GM12865 (cell line): ENCODE data around the gene SCUBE3.
A peak's percentile ranks its signal among the peaks of the same experiment; 100 is the strongest.

Experiments used
- DNase-seq: peaks from one replicate; pipeline ENCODE4 v3.0.0; 2010; ENCODE audit warnings: low read depth
- H3K4me3 ChIP-seq: 2 replicates; pipeline ENCODE4 v1.5.1; 2011; ENCODE audit warnings: mild to moderate bottlenecking, low read depth, low read length, control low read depth
- TF ChIP-seq, protein P1 (sequence below): IDR thresholded peaks from 2 replicates; pipeline ENCODE4 v1.5.1; 2011; ENCODE audit warnings: low read length, control low read depth, low read depth, inconsistent platforms; ENCODE audit not compliant: insufficient read depth; ENCODE audit errors: missing control alignments

SCUBE3 gene

DNA sequence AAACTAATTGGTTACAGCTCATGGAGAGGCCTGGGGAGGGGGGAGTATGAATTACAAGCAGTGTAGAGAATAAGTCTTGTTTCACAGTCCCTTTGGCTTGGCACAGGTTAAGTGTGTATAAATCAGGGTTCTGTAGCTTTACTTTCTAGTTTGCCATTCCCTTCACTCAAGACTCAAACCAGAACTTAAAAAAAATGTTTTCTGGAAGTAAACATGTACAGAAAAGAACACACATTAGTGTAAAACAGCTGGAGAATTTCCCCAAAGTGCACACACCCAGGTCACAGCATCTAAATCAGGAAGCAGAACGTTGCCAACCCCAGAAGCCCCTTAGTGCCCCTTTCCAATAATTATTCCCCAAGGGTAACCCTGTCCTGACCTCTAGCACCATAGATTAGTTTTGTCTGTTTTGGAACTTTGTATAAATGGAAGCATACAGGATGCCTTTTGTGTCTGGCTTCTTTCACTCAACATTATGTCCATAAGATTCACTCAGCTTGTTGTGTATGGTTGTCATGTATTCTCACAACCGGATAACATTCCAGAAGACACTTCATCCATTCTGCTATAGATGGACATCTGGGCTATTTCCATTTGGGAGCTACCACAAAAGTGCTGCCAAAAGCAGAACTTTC lies 33.7 kb upstream of the SCUBE3 start:
- no peak overlapping the region for H3K4me3 ChIP-seq
- DNase-seq = no peak
- TF ChIP-seq, protein P1, sequence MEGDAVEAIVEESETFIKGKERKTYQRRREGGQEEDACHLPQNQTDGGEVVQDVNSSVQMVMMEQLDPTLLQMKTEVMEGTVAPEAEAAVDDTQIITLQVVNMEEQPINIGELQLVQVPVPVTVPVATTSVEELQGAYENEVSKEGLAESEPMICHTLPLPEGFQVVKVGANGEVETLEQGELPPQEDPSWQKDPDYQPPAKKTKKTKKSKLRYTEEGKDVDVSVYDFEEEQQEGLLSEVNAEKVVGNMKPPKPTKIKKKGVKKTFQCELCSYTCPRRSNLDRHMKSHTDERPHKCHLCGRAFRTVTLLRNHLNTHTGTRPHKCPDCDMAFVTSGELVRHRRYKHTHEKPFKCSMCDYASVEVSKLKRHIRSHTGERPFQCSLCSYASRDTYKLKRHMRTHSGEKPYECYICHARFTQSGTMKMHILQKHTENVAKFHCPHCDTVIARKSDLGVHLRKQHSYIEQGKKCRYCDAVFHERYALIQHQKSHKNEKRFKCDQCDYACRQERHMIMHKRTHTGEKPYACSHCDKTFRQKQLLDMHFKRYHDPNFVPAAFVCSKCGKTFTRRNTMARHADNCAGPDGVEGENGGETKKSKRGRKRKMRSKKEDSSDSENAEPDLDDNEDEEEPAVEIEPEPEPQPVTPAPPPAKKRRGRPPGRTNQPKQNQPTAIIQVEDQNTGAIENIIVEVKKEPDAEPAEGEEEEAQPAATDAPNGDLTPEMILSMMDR = no peak

DNA sequence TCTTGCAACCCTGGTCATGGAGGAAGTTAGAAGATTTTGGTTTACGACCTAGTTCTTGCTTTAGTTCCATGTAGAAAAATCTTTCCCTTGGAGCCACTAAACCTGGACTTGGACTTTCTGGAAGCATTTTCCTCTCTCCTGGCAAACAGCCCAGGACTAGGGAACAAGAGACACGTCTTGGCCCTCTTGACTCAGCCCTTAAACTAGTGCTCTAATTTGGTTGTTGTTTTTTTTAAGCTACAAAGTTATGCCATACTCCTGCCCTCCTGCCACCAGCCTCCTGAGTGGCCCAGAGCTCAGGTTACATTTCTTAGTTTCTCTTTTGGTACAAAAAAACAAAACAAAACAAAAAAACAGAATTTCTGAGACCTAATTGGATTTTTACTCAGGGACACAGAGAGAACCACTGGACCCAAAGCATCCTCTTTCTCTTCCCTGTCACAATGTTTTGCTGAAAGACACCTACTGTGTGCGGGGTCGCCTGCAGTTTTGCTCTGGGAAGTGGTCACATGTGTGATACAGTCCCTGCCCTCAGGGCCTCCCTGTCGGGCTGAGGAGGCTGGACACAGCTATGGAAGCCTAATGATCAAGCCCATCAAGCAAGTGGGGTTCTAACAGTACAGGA lies 32.3 kb upstream of the SCUBE3 start:
- DNase-seq = no peak
- H3K4me3 ChIP-seq = no peak overlapping the region
- TF ChIP-seq, protein P1 = no peak

DNA sequence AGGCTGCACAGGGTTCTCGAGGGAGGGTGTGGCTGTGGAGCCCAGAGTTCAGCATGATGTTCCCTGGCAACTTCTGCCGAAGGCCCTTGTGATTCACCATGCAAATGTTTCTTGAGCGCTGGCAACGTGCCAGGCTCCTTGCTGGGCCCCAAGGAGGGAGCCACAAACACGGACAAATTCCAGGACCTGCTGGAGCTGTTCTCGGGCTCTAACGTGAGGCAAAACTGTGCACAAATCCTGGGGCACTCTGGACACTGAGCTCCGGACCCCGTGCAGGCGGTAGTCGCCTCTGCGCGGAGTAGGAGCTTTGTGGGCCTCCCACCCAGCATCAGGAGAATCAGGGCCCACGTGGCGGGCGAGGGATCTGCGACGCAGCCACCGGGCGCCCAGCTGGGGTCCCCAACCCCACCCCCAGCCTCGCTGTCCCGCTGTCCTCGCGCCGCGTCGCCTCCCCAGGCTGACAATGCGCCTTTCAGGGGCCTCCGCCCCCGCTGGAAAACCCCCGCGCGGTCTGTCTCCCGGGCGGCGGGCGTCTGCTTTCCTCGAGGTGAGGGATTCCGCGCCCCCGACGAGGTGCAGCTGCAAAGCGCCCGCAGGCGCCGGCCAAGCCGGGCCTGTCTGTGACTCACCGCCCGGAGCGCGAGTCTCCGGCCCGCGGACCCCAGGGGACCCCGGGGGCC lies 31.7 kb upstream of the SCUBE3 start:
- DNase-seq = peak; percentile 19

DNA sequence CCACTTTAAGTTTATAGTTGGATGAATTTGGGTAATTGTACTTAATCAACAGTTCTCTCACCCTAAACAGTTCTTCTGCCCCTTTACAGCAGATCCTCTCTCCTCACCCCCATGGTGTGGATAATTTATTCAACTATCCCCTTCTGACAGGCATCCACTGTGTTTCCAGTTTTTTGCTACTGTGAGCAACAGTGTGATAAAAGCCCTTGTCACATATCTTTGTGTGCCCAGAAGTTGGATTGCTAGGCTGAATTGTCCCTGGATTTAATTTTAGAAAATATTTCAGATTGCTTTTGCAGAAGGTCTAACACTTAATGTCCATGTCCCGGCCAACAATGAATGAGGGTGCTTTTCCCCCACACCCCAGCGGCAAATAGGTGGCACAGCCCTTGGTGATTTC lies 30.5 kb upstream of the SCUBE3 start:
- no peak overlapping the region for H3K4me3 ChIP-seq
- TF ChIP-seq, protein P1 = no peak

More for the DNA sequence above, 31.7 kb upstream of the SCUBE3 start:
- TF ChIP-seq, protein P1 = no peak
- no peak overlapping the region for H3K4me3 ChIP-seq

DNA sequence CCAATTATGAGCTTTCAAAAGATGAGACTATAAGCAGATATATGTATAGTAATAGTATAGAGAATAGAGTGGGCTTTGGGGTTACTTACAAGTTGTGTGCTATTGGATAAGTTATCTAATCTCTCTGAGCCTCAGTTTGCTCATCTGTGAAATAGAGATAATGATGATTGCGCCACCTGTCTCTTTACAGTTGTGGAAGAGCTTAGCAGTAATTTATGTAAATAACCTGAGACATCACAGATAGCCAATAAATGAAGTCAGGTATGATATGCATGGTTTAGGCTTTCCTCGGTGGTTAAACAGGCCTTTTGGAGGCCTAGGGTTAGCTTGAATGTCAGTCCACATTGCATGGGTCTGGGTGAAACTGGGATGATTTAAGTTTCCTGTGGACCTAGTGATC lies 29.8 kb upstream of the SCUBE3 start:
- TF ChIP-seq, protein P1 = no peak
- H3K4me3 ChIP-seq = no peak overlapping the region

More for the DNA sequence above, 30.5 kb upstream of the SCUBE3 start:
- no peak for DNase-seq

DNA sequence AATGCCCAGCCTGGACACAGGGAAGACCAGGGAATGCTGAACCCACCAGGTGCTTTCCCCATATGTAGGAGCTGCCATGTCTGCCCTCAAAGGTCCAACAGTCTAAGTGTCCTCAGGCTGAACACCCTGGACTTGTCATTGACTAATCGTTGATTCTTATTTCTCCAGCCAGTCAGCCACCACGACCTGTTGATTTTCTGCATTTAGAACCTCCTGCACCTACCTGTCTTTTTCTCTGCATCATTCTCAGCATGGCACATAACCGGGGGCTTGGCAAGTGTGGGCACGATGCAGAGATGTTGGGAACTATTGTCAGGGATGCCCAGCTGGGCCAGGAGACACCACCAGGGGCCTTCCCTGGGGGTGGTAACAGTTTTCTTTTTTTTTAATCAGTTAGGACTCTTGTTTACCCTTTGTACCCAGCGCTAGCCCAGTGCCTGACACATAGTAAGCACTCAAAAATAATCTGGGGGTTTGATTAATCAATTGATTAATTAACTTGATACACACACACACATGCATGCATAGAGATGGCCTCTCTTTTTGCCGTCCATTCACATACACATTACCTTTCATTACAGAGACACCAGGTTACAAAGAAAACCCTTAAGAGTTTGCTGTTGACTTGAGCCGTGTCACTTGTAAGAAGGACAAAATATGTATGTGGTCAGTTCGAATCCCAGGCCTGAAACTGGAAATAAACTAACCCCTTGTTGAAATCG lies 29.0 kb upstream of the SCUBE3 start:
- DNase-seq = no peak
- H3K4me3 ChIP-seq = no peak overlapping the region
- TF ChIP-seq, protein P1 = no peak

More for the DNA sequence above, 29.8 kb upstream of the SCUBE3 start:
- no peak for DNase-seq
